ENCODE data around the gene DGCR2.
"Not testable (repeated sequence)": the region's sequence is repeated elsewhere in the genome, so short reads cannot be mapped to it uniquely, and the experiment has no call there.

The DGCR2 gene

DNA sequence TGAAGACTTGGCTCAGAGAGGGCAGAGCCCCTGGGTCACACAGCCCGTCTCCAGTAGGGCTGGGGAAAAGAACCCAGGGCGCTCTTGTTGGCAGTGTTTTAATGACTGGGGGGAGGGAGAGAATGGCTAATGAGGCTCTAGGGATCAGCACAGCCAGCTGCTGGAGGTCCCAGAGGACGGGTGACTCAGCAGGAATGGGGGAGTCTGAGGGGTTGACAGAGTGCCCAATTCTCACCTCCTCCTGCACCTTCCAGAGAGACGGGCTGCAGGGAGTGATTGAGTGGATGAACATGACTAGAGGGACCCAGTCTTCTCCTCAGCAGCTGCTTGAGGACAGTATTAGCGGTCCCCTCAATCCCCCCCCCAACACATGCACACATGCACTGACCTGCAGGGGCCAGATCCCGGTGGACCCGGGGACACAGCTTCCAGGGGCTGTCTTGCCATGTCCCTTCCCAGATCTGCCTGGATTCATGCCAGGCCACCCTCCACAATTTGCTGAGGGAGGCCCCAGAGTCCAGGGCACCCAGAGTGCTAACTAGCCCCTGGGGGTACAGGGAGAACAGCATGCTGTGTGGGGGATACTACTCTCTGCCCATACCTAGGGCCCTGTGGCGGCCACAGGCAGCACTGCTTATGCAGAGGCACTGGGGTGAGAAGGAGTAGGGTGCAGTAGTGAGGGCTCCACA, 94.7 kb downstream of the DGCR2 start:
- not testable (repeated sequence) for H3K9ac ChIP-seq (ENCODE audit: low read length); H3K4me1 ChIP-seq (ENCODE audit: control insufficient read depth, insufficient read depth, low read length); H3K36me3 ChIP-seq (ENCODE audit: control insufficient read depth, insufficient read depth, low read length, severe bottlenecking); H3K4me3 ChIP-seq (ENCODE audit: low read length); DNase-seq (ENCODE audit: low read depth); H3K9me3 ChIP-seq (ENCODE audit: control insufficient read depth, low read length); H3K27me3 ChIP-seq (replicated peaks; ENCODE audit: control insufficient read depth, insufficient read depth, low read length)

DNA sequence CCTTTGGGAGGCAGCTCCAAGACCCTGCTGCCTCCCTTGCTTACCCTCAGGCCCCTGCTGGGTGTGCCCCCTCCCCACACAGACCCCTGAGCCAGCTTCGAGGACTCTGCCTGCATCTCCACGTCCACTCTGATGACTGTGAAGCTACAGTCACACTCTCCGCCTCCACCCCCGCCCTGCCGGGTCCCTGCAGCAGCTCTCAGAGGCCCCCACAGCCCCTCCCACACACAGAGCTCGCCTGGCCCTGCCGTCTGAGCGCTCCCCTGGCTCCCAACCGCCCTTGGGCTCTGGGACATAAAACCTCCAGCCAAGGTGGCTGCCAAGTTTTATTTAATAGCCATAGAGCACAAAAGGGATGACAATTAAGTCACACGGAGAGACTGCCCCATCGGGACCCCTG, 96.1 kb downstream of the DGCR2 start:
- H3K9ac ChIP-seq (ENCODE audit: low read length); DNase-seq (ENCODE audit: low read depth); H3K36me3 ChIP-seq (ENCODE audit: control insufficient read depth, insufficient read depth, low read length, severe bottlenecking); H3K27me3 ChIP-seq (replicated peaks; ENCODE audit: control insufficient read depth, insufficient read depth, low read length); H3K4me3 ChIP-seq (ENCODE audit: low read length); H3K9me3 ChIP-seq (ENCODE audit: control insufficient read depth, low read length); H3K4me1 ChIP-seq (ENCODE audit: control insufficient read depth, insufficient read depth, low read length): not testable (repeated sequence)

DNA sequence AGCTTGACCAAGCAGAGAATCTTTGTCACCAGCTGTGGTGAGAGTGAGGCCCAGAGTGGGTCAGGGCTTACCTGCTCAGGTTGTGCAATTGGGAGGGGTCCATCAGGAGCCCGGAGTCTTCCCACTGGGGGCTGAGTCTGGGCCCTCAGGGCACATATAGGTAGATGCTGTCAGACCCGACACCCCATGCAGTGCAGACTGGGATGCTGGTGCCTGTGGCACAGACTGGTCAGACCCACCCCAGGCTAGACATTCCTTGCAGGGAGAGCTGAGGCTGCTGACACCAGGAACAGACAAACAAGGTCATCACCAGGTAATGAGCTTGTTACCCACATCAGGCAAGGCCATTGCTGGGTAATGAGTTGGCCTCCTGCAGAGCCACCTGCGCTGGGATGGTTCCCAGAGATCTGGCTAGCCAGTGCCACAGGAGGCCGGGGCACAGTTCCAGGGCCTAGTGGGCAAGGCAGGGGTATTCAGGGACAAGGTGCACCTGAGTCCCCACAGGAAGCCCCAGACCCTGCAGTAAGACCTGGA, 97.2 kb downstream of the DGCR2 start:
- peaks cover 11% of the 10 kb centered on the region for H3K27me3 ChIP-seq (replicated peaks; ENCODE audit: control insufficient read depth, insufficient read depth, low read length)
- not testable (repeated sequence) for H3K9ac ChIP-seq (ENCODE audit: low read length); DNase-seq (ENCODE audit: low read depth); H3K36me3 ChIP-seq (ENCODE audit: control insufficient read depth, insufficient read depth, low read length, severe bottlenecking); H3K4me3 ChIP-seq (ENCODE audit: low read length); H3K4me1 ChIP-seq (ENCODE audit: control insufficient read depth, insufficient read depth, low read length); H3K9me3 ChIP-seq (ENCODE audit: control insufficient read depth, low read length)

DNA sequence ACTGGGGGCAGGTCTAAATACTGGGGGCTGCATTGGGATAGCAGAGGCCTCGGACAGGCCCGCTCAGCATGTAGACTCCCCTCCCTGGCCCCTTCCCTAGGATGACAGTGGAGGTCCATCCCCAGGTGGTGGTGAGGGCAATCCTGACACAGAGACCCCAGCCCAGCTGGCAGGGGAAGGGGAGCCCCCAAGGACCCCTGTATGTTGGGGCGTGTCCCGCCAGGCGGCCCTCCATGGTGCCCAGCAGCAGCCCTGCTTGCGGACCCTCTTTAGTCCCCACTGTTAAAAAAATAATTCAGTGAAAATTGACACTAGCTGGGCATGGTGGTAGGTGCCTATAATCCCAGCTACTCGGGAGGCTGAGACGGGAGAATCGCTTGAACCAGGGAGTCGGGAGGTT, 98.3 kb downstream of the DGCR2 start:
- H3K9me3 ChIP-seq (ENCODE audit: control insufficient read depth, low read length); DNase-seq (ENCODE audit: low read depth); H3K4me3 ChIP-seq (ENCODE audit: low read length); H3K9ac ChIP-seq (ENCODE audit: low read length); H3K36me3 ChIP-seq (ENCODE audit: control insufficient read depth, insufficient read depth, low read length, severe bottlenecking); H3K4me1 ChIP-seq (ENCODE audit: control insufficient read depth, insufficient read depth, low read length): not testable (repeated sequence)
- peaks cover 22% of the 10 kb centered on the region for H3K27me3 ChIP-seq (replicated peaks; ENCODE audit: control insufficient read depth, insufficient read depth, low read length)

DNA sequence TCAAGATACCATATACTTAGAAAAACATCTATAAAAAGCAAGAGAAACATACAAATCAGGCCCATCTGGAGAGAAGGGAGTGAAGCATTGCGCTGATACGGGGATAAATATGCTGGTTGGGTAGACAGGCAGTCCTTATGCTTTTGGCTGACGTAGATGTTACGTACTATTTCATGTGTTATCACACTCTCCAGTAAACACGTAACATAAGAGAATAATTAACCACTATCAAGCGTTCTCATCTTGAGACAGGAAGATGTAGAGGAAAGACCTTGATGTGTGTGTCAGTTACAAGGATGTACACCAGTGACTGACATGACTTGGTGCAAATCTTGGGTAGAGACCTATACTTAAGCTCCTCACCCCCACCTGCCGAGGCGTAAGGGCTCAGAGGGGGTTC, 99.5 kb downstream of the DGCR2 start:
- DNase-seq (ENCODE audit: low read depth): no peak
- no peaks in the 10 kb centered on the region for H3K9me3 ChIP-seq (ENCODE audit: control insufficient read depth, low read length)

DNA sequence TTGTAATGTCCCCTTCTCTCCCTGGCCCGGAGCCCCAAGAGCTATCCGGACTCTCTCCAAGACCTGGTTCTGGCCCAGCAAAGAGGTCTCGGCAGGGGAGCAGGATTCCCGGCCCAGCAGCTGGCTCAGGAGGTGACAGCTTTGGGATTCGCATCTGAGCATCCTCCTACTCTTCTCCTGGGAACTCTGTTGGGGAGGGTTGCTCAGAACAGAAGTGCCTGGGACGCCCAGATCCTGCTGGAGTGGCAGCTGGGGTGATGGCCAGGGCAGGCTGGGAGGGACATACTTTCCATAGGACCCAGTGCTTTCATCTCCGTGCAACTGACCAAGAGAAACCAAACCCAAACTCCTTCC, 102.6 kb downstream of the DGCR2 start:
- Histone ChIP-seq H3K9me3 (ENCODE audit: control insufficient read depth, low read length) (no peaks in the 10 kb centered on the region), H3K9ac (ENCODE audit: low read length) (no peak overlapping the region), H3K4me1 (ENCODE audit: control insufficient read depth, insufficient read depth, low read length) (no peaks in the 10 kb centered on the region), H3K36me3 (ENCODE audit: control insufficient read depth, insufficient read depth, low read length, severe bottlenecking) (no peaks in the 10 kb centered on the region), H3K4me3 (ENCODE audit: low read length) (no peak overlapping the region), H3K27me3 (replicated peaks; ENCODE audit: control insufficient read depth, insufficient read depth, low read length) (peaks cover 38% of the 10 kb centered on the region)
- DNase-seq (ENCODE audit: low read depth): no peak

More for the DNA sequence above, 99.5 kb downstream of the DGCR2 start:
- H3K9ac ChIP-seq (ENCODE audit: low read length): no peak overlapping the region
- no peaks in the 10 kb centered on the region for H3K4me1 ChIP-seq (ENCODE audit: control insufficient read depth, insufficient read depth, low read length)
- no peaks in the 10 kb centered on the region for H3K36me3 ChIP-seq (ENCODE audit: control insufficient read depth, insufficient read depth, low read length, severe bottlenecking)
- H3K27me3 ChIP-seq (replicated peaks; ENCODE audit: control insufficient read depth, insufficient read depth, low read length): peaks cover 34% of the 10 kb centered on the region
- no peak overlapping the region for H3K4me3 ChIP-seq (ENCODE audit: low read length)

DNA sequence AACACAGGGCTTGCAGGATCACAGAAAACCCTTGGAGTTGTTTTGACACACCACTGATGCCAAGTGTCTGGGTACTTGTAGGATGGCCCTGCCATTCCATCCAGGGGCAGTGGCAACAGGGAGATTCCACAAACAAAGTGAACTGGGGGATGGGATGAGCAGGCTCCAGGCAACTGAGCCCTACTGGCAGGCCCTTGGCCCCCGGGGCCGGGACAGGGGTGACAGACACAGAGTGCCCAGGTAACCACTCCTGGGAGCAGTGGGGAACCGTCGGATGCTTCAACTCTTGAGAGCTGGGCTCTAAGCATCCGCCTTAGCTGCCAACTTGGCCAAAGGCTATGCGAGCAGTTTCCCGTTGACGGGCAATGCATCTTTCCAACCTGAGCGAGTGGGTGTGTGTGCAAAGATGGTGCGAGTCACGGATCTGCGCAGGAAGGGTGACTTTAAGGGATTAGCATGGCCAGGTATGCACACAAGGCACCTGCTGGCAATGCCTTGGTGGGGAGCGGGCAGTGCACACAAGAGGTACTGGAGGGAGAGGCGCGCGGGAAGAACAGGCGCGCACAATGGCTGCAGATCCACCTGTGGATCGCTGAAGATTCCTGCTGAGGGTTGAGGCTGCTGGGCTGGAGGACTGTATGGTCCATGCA, 103.1 kb downstream of the DGCR2 start:
- H3K9ac ChIP-seq (ENCODE audit: low read length): no peak overlapping the region
- no peaks in the 10 kb centered on the region for H3K9me3 ChIP-seq (ENCODE audit: control insufficient read depth, low read length)
- no peak for DNase-seq (ENCODE audit: low read depth)
- H3K36me3 ChIP-seq (ENCODE audit: control insufficient read depth, insufficient read depth, low read length, severe bottlenecking): no peaks in the 10 kb centered on the region
- H3K4me1 ChIP-seq (ENCODE audit: control insufficient read depth, insufficient read depth, low read length): no peaks in the 10 kb centered on the region
- H3K4me3 ChIP-seq (ENCODE audit: low read length): no peak overlapping the region
- H3K27me3 ChIP-seq (replicated peaks; ENCODE audit: control insufficient read depth, insufficient read depth, low read length): peaks cover 38% of the 10 kb centered on the region

DNA sequence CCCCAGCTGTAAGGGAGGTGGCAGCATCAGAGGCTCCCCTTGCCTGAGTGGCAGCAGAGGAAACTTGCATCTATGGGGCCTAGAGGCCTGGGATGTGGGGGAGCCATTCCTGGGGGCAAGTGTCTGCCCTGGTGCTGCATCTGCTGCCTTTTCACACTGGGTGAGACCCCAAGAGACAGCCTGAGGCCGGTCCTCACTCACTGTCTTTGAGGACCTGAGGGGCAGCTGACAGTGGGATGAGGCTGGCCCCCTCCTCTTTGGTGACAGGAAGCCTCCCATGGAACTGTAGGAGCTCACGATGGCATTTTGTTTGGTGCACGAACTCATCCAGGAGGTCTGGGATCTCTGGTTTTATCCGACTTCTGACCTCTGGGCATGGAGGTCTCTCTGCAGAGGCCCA, 104.0 kb downstream of the DGCR2 start:
- H3K4me3 ChIP-seq (ENCODE audit: low read length): no peak overlapping the region
- H3K4me1 ChIP-seq (ENCODE audit: control insufficient read depth, insufficient read depth, low read length): no peaks in the 10 kb centered on the region
- DNase-seq (ENCODE audit: low read depth): no peak
- no peak overlapping the region for H3K9ac ChIP-seq (ENCODE audit: low read length)
- no peaks in the 10 kb centered on the region for H3K36me3 ChIP-seq (ENCODE audit: control insufficient read depth, insufficient read depth, low read length, severe bottlenecking)
- peaks cover 38% of the 10 kb centered on the region for H3K27me3 ChIP-seq (replicated peaks; ENCODE audit: control insufficient read depth, insufficient read depth, low read length)
- no peaks in the 10 kb centered on the region for H3K9me3 ChIP-seq (ENCODE audit: control insufficient read depth, low read length)

DNA sequence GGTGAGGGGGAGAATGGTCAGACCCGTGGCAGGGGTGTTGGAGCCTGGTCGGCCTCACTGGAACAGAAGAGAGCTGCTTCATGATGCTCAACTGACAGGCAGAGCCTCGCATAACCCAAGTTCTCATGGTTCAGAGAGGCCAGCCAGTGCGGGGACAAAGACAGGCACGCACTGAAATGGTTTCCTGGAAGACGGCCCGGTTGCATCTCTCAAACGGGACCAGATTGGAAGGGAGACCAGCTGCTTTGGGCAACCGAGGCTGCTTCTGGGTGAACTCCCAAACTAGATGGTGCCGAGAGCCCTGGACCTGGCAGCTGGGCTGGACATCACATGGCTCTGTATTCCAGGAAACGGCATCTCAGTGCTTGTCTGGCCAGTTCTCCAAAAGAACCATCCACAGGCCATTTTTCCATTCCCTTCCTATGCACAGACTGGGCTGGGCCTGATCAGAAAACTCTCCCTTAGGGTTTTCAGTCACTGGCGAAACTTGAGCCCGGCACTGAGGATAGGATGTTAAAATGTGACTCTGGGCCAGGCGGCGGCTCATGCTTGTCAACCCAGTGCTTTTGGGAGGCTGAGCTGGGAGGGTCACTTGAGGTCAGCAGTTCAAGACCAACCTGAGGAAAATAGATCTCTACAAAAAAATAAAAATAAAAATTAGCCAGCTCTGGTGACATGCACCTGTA, 106.0 kb downstream of the DGCR2 start:
- Histone ChIP-seq H3K9me3 (ENCODE audit: control insufficient read depth, low read length) (no peaks in the 10 kb centered on the region), H3K4me3 (ENCODE audit: low read length) (no peak overlapping the region), H3K9ac (ENCODE audit: low read length) (no peak overlapping the region), H3K36me3 (ENCODE audit: control insufficient read depth, insufficient read depth, low read length, severe bottlenecking) (no peaks in the 10 kb centered on the region), H3K27me3 (replicated peaks; ENCODE audit: control insufficient read depth, insufficient read depth, low read length) (peaks cover 33% of the 10 kb centered on the region), H3K4me1 (ENCODE audit: control insufficient read depth, insufficient read depth, low read length) (peaks cover 4% of the 10 kb centered on the region)
- no peak for DNase-seq (ENCODE audit: low read depth)

DNA sequence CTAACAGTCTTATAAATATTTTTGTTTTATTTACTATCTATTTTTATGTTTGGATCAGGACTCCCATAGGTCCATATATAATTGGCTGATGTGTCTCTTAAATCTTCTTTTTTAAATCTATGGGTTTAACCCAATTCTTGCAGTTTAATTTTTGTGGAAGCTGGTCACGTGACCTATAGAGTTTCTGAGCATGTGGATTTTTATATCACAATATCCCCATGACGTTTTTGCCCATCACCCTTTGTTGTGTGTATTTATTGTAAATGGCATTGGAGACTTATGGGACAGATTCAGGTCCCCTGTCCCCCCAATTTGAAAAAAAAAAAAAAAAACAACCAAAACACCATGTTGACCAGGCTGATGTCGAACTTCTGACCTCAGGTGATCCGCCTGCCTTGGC, 107.3 kb downstream of the DGCR2 start:
- Histone ChIP-seq H3K9ac (ENCODE audit: low read length) (no peak overlapping the region), H3K36me3 (ENCODE audit: control insufficient read depth, insufficient read depth, low read length, severe bottlenecking) (no peaks in the 10 kb centered on the region), H3K4me1 (ENCODE audit: control insufficient read depth, insufficient read depth, low read length) (peaks cover 4% of the 10 kb centered on the region), H3K4me3 (ENCODE audit: low read length) (no peak overlapping the region), H3K27me3 (replicated peaks; ENCODE audit: control insufficient read depth, insufficient read depth, low read length) (peaks cover 25% of the 10 kb centered on the region), H3K9me3 (ENCODE audit: control insufficient read depth, low read length) (no peaks in the 10 kb centered on the region)
- DNase-seq (ENCODE audit: low read depth): no peak

DNA sequence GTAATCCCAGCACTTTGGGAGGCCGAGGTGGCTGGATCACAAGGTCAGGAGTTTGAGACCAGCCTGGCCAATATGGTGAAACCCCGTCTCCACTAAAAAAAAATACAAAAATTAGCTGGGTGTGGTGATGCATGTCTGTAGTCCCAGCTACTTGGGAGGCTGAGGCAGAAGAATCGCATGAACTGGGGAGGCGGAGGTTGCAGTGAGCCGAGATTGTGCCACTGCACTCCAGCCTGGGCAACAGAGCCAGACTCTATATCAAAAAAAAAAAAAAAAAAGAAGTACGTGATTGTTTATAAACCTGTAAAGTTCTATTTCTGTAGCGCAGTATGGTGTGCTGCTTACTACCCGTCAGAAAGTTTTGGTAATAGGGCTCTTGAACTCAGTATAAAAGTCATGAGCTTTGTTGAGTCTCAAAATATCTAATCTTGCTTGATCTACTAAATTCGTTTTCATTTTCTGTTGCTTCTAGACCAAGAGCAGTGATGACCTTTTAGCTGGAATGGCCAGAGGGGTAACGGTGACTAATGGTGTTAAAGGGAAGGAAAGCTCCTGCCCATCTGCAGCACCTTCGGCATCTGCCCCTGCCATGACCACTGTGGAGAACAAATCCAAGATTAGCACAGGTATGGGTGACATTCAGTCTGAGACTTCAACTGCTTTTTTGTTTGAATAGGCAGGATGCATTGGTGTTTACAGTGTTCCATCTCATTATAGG, 108.2 kb downstream of the DGCR2 start:
- H3K27me3 ChIP-seq (replicated peaks; ENCODE audit: control insufficient read depth, insufficient read depth, low read length): peaks cover 16% of the 10 kb centered on the region
- H3K9ac ChIP-seq (ENCODE audit: low read length); H3K4me1 ChIP-seq (ENCODE audit: control insufficient read depth, insufficient read depth, low read length); H3K9me3 ChIP-seq (ENCODE audit: control insufficient read depth, low read length); H3K36me3 ChIP-seq (ENCODE audit: control insufficient read depth, insufficient read depth, low read length, severe bottlenecking); DNase-seq (ENCODE audit: low read depth); H3K4me3 ChIP-seq (ENCODE audit: low read length): not testable (repeated sequence)

Data from adipocyte (in vitro differentiated cells).